COLO668 (cell line): ENCODE measurements around the gene FCHO2.

ENCODE experiments used
- DNase-seq: peaks from one replicate; lab custom pipeline; 2025; ENCODE audit not compliant: unreplicated experiment; lab: John Stamatoyannopoulos, UW

The FCHO2 gene

GRCh38 chr5:73028991-73029595 is 73.3 kb downstream of the FCHO2 start:
- no peak for DNase-seq

- DNase-seq, result no peak
Observed at GRCh38 chr5:73030531-73030930, 74.7 kb downstream of the FCHO2 start.

- DNase-seq, result no peak
Observed at GRCh38 chr5:73030995-73031394, 75.2 kb downstream of the FCHO2 start.

GRCh38 chr5:73031839-73032238 is 76.0 kb downstream of the FCHO2 start:
- DNase-seq, result peak; percentile 45

- DNase-seq, result no peak
Observed at GRCh38 chr5:73032635-73033034, 76.8 kb downstream of the FCHO2 start.

- DNase-seq, result no peak
Observed at GRCh38 chr5:73037545-73037944, 81.7 kb downstream of the FCHO2 start.

- DNase-seq, result peak; percentile 1
Observed at GRCh38 chr5:73039082-73039481, 83.2 kb downstream of the FCHO2 start.

- no peak for DNase-seq
Observed at GRCh38 chr5:73042993-73043392, 87.2 kb downstream of the FCHO2 start.

- DNase-seq, result no peak
Observed at GRCh38 chr5:73044546-73044945, 88.7 kb downstream of the FCHO2 start.

- DNase-seq, result no peak
Observed at GRCh38 chr5:73045623-73046022, 89.8 kb downstream of the FCHO2 start.

GRCh38 chr5:73061593-73061992 is 105.8 kb downstream of the FCHO2 start:
- no peak for DNase-seq

- DNase-seq, result no peak
Observed at GRCh38 chr5:73066466-73066865, 110.6 kb downstream of the FCHO2 start.

- DNase-seq, result no peak
Observed at GRCh38 chr5:73067213-73067612, 111.4 kb downstream of the FCHO2 start.

- no peak for DNase-seq
Observed at GRCh38 chr5:73081093-73081492, 125.3 kb downstream of the FCHO2 start.

GRCh38 chr5:73088026-73088425 is 132.2 kb downstream of the FCHO2 start:
- no peak for DNase-seq

GRCh38 chr5:73093943-73094342 is 138.1 kb downstream of the FCHO2 start:
- DNase-seq, result no peak

- DNase-seq, result no peak
Observed at GRCh38 chr5:73094415-73094814, 138.6 kb downstream of the FCHO2 start.

GRCh38 chr5:73095564-73096238 is 139.9 kb downstream of the FCHO2 start:
- DNase-seq, result no peak

GRCh38 chr5:73096239-73096575 is 140.4 kb downstream of the FCHO2 start:
- no peak for DNase-seq

- no peak for DNase-seq
Observed at GRCh38 chr5:73097740-73098139, 141.9 kb downstream of the FCHO2 start.

- DNase-seq, result no peak
Observed at GRCh38 chr5:73100109-73100508, 144.3 kb downstream of the FCHO2 start.

- DNase-seq, result peak; percentile 64
Observed at GRCh38 chr5:73103870-73104299, 148.0 kb downstream of the FCHO2 start.

- no peak for DNase-seq
Observed at GRCh38 chr5:73104326-73104725, 148.5 kb downstream of the FCHO2 start.
